ENCODE results near the gene PSMD11.
A peak's percentile ranks its signal among the peaks of the same experiment; 100 is the strongest.

The PSMD11 gene

GRCh38 chr17:32489320-32490100, 45.2 kb downstream of the PSMD11 start:
- no peak for DNase-seq (ENCODE audit: insufficient read length, low spot score)
- TF ChIP-seq, protein P1, sequence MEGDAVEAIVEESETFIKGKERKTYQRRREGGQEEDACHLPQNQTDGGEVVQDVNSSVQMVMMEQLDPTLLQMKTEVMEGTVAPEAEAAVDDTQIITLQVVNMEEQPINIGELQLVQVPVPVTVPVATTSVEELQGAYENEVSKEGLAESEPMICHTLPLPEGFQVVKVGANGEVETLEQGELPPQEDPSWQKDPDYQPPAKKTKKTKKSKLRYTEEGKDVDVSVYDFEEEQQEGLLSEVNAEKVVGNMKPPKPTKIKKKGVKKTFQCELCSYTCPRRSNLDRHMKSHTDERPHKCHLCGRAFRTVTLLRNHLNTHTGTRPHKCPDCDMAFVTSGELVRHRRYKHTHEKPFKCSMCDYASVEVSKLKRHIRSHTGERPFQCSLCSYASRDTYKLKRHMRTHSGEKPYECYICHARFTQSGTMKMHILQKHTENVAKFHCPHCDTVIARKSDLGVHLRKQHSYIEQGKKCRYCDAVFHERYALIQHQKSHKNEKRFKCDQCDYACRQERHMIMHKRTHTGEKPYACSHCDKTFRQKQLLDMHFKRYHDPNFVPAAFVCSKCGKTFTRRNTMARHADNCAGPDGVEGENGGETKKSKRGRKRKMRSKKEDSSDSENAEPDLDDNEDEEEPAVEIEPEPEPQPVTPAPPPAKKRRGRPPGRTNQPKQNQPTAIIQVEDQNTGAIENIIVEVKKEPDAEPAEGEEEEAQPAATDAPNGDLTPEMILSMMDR (IDR thresholded peaks at IDR 0.05; ENCODE audit: insufficient read depth, missing control alignments) = no peak

GRCh38 chr17:32490101-32490482, 45.8 kb downstream of the PSMD11 start:
- FAIRE-seq (no peak), DNase-seq (ENCODE audit: insufficient read length, low spot score) (no peak)
- TF ChIP-seq, protein P1 (IDR thresholded peaks at IDR 0.05; ENCODE audit: insufficient read depth, missing control alignments) = peak; percentile 13

More at GRCh38 chr17:32489320-32490100, 45.2 kb downstream of the PSMD11 start:
- FAIRE-seq = no peak

- DNase-seq (ENCODE audit: insufficient read length, low spot score) (peak; percentile 57), FAIRE-seq (peak; percentile 81)
- TF ChIP-seq, protein P1 (IDR thresholded peaks at IDR 0.05; ENCODE audit: insufficient read depth, missing control alignments) = no peak
Observed at GRCh38 chr17:32491371-32492263, 47.3 kb downstream of the PSMD11 start.

- no peak for FAIRE-seq
Observed at GRCh38 chr17:32492264-32492589, 47.9 kb downstream of the PSMD11 start.

DNA sequence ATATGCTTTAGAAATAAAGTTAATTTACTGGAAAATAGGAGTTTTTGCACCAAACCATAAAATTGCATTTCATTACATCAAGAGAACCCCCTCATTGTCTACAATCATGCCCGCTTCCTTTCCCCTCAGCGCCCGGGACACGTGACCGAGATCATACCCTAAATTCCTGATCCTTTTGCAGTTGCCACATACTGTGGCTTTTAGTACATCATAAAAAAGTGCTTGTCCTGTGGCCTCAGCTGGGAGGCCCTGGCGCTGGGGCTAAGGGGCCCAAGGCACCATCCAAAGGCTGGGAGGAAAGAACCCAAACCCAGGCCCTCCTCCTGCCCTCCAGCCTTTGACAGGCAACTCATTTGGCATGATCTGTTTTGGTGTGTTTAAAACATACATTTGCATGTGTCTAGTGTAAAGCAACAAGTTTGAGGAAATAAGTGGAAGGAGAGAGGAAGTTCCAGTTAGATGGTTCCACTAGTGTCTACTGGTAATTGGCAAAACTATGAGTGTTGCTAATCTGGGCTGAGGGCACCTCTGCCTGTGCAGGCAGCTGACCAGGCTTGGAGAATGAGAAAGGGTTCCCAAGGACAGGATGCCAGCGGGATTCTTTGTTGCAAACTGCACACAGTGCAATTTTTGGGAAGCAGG, 48.5 kb downstream of the PSMD11 start:
- TF ChIP-seq, protein P1 (IDR thresholded peaks at IDR 0.05; ENCODE audit: insufficient read depth, missing control alignments) = no peak
- no peak for FAIRE-seq

More at GRCh38 chr17:32492264-32492589, 47.9 kb downstream of the PSMD11 start:
- DNase-seq (ENCODE audit: insufficient read length, low spot score) = no peak
- TF ChIP-seq, protein P1 (IDR thresholded peaks at IDR 0.05; ENCODE audit: insufficient read depth, missing control alignments) = no peak

DNA sequence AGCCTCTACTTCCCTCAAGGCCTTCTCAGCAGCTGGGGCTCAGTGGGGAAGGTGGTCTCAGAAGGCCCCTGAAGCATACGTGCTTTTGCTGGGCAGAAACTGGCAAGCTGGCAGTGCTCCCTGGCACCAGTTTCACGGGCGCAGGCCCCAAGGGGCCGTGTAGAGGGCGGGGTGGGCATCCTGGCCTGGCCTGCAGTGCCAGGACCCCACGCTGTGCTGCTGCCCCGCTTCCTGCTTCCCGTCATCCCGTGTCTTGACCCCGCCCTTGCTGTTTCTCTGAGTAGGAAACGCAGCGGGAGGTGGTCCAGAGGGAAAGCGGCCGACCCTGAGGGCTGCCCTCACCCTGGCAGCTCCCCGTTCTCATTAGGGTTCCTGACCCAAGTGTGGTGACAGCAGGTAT, 49.3 kb downstream of the PSMD11 start:
- TF ChIP-seq, protein P1 (IDR thresholded peaks at IDR 0.05; ENCODE audit: insufficient read depth, missing control alignments) = no peak
- FAIRE-seq (no peak), DNase-seq (ENCODE audit: insufficient read length, low spot score) (no peak)

More for the DNA sequence above, 48.5 kb downstream of the PSMD11 start:
- no peak for DNase-seq (ENCODE audit: insufficient read length, low spot score)
